Frontal cortex (tissue), 4 donors: ENCODE results near the gene NRG3. TPM values are rescaled to one million over a fixed set of nuclear protein-coding genes. Genes with fewer than 3 reads are reported as not detected.

Experiments
- DNase-seq, 2 donors: peaks; one replicate each; pipeline ENCODE4 v3.0.0; 2012; ENCODE audit warnings: low spot score in 2 of 2
- FAIRE-seq: peaks from 2 replicates; lab custom pipeline; 2012; peaks lifted over from hg19 to GRCh38; lab: Jason Lieb, UNC
- total RNA-seq: library from RNA; depleted of rRNA; stranded (reverse); fragments of >200 nt; gene quantifications from one replicate; pipeline ENCODE4 v1.2.3, GENCODE V29; 2014
- donor health status: control.
- donor health status: control.
- donor health status: control.

NRG3 gene
- total RNA-seq, 1 donor from 2014 or later, result 12.2 TPM

DNA sequence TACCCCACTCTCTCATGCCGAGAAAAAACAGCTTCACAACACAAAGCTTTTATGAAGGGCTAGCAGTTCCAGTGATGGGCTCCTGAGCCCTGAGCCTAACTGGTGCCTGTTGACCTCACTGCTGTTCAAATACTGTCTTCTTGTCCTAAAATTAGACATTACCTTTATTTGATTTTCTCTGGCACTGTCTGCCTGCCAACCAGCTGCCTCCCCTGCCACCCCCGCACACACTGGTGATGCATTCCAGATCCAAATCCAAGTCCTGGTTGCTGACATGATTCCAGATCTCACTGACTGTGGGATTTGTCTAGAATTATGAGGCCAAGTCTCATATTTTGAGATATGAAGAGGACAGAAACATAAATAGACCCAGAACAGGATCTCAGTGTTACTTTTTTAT is 816.2 kb downstream of the NRG3 start:
- no peak for FAIRE-seq
- DNase-seq, result no peak

DNA sequence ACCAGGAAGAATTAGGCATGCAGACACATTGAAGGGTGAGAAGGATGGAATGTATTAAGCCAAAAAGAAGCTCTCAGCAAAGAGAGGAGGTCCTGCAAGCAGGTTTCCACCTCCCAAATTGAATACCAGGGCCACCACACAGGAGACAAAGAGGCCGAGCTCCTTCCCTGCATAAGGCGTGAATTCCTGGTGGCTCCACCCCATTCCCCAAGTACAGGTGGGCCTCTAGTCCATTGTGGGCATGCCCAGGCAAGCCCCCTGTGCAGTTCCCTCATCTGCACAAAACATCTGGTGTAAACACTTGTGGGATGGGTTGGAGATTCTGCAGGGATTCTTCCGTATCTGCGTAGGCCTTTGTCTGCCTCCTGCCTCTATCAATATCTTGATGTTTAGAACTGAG is 817.5 kb downstream of the NRG3 start:
- FAIRE-seq, result no peak
- no peak for DNase-seq

GRCh38 chr10:82721831-82722230 is 846.8 kb downstream of the NRG3 start:
- DNase-seq (no peak), FAIRE-seq (no peak)

DNA sequence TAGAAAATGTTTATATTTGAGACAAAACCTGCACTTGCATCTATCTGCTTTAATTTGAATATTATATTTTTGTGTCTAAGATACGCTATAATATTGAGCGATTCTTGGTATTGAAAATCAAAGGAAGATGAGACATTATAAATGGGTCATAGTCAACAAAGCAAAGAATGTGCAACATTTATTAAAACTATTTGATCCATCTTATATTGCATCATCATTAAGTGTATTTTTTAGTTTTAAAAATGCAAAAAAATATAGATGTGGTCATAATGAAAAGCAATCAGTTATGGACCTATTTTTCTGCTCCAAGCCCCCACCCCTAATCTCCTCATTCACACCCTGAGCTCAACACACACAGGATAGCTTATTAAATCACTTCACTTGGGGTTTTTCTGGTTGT is 847.3 kb downstream of the NRG3 start:
- FAIRE-seq, result no peak
- no peak for DNase-seq

DNA sequence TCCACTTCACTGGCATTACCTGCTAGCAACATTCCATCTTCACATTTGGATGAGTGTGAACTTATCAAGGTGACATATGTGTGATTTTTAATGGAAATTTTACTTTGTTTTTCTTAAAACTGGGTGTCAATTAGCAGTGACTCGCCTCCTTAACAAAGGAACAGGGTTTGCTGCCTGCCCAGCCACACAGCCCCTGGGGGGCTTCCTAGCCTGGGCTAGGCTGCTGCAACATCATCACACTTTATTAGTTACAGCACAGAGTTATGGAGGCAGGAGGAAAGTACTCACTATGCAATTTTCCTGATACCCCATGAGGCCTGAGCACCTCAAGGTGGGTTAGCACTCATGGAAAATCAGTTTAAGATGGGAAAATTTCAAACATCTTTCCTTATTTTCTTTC is 861.3 kb downstream of the NRG3 start:
- DNase-seq (no peak), FAIRE-seq (no peak)

- DNase-seq, result no peak
- FAIRE-seq, result no peak
These were observed 862.6 kb downstream of the NRG3 start for GRCh38 chr10:82737549-82737948.

- DNase-seq, result no peak
- no peak for FAIRE-seq
These were observed 863.6 kb downstream of the NRG3 start for GRCh38 chr10:82738592-82738991.

- FAIRE-seq, result no peak
- no peak for DNase-seq
These were observed 867.5 kb downstream of the NRG3 start for GRCh38 chr10:82742478-82742877.

- no peak for FAIRE-seq
- DNase-seq, result no peak
These were observed 867.9 kb downstream of the NRG3 start for GRCh38 chr10:82742898-82743297.

- FAIRE-seq (no peak), DNase-seq (no peak)
These were observed 875.5 kb downstream of the NRG3 start for GRCh38 chr10:82750538-82750937.

DNA sequence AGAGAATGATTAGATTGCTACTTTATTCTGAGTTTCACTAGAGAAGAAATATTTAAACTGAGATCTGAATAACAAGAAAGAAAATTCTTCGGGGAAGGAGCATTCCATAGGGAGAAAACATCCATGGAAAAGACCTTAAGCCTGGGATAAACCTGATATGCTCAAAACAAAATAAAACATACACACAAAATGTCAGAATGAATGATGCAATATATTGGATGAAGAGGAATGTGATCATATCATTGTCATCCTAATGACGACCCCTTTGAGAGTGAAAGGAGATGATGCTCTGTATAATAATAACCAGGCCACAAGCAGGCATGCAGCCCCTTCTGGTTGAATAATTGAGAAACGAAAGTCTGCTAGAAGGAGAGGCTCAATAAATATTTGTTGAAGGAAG is 882.4 kb downstream of the NRG3 start:
- FAIRE-seq, result no peak
- no peak for DNase-seq

DNA sequence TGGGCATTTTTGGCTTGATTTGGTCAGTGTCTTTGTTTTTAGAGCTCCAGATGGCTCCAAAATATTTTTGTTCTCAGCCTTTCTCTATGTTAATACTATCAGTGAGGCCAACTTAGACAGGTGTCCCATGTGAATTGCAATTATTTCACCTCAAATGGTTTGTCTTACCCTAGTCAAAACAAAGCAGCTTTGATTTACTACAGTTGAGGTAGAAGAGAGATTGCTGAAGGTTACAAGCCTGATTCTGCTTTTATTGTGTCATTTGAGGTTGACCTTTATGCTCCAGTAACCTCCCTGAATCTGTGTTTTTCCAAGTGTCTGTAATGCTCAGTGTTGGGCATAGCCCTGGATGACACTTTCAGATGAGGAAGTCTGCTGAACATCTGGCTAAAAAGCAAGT is 882.9 kb downstream of the NRG3 start:
- no peak for FAIRE-seq
- no peak for DNase-seq

DNA sequence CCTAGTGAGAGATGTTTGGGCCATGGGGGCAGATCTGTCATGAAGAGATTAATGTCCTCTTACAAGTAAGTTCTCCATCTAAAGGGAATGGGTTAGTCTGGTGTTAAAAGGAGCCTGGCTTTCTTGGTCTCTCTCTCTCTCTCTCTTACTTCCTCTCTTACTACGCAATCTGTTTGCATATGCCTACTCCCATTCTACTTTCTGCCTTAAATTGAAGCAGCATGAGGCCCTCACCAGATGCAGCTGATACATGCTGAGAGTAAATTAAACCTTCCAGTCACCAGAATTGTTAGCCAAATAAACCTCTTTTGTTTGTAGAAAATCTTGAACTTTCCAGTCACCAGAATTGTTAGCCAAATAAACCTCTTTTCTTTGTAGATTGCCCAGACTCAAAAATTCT is 884.1 kb downstream of the NRG3 start:
- FAIRE-seq (no peak), DNase-seq (no peak)

GRCh38 chr10:82762641-82763040 is 887.6 kb downstream of the NRG3 start:
- FAIRE-seq (no peak), DNase-seq (no peak)

- no peak for DNase-seq
- no peak for FAIRE-seq
These were observed 893.0 kb downstream of the NRG3 start for GRCh38 chr10:82768040-82768439.

- DNase-seq, result no peak
- no peak for FAIRE-seq
These were observed 903.9 kb downstream of the NRG3 start for GRCh38 chr10:82778908-82779307.

DNA sequence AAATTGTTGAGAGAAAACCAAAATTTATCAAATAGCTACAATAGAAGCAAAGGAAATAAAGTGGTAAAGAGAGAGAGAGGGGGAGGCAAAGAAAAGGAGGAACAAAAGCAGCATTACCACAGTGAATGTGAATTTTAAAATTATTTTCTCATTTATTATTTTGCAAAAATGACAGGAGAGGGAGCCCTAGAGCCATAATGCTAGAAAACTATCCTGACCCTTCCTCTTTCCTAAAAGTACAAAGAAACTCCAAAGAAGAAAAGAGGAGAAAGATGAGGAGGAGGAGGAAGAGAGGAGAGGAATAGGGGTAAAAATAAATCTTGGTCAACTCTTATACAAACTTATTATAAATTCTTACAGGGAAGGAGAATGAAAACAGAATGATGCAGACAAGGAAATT is 921.5 kb downstream of the NRG3 start:
- no peak for DNase-seq

DNA sequence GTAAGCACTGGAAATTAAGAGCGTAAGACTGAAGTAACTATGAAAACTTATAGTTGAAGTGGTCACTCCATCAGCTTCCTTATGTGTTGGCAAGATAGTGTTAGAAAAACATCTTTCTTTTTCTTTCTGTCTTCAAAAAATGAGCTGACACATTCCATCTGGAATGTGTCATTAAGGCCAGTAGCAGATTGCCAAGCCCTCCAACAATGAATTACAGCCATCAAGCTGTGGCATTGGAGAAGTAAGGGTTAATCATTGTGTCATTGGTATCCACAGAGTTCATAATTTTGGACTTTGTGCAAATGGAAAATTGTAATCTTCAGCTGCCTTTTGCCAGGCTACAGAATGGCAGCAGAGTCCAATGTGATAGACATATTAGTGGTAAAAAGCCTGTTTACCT is 926.3 kb downstream of the NRG3 start:
- no peak for DNase-seq
- FAIRE-seq, result no peak

More for the DNA sequence above, 921.5 kb downstream of the NRG3 start:
- no peak for FAIRE-seq

DNA sequence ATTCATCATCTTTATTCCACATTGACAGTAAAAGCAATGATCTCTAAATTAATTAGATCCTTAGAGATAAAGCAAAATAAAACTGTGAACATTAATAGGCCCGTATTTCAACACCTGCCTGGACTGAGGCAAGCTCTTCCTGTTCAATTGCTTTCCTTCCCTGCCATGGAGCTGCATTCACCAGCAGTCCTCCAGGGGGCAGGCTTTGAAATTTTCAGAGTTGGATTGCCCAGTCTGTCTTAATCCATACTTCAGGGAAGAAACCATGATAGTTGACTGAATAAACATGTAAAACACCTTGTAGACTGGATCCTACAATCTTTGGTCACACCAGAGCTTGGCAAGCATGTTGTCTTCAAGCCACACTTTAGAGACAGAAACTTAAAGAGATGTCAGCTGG is 936.6 kb downstream of the NRG3 start:
- FAIRE-seq (no peak), DNase-seq (no peak)

DNA sequence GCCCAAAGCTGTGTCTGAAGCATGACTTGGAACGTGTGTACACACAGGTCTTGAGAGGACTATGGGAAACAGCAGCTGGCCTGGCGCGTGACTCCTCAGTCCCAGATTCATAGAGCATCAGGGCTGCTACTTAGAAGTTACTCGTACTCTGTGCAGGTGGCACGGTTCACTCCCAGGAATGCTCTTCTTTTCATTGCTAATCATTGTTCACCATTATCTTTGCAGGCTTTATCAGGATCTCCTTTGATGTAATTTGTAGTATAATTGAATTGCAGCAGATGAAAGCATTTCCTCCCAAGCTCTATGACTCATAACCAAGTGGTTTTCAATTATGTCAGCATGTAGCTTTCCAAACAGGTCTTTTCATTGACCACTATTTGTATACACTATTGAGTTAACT is 938.9 kb downstream of the NRG3 start:
- no peak for FAIRE-seq
- DNase-seq, result no peak

DNA sequence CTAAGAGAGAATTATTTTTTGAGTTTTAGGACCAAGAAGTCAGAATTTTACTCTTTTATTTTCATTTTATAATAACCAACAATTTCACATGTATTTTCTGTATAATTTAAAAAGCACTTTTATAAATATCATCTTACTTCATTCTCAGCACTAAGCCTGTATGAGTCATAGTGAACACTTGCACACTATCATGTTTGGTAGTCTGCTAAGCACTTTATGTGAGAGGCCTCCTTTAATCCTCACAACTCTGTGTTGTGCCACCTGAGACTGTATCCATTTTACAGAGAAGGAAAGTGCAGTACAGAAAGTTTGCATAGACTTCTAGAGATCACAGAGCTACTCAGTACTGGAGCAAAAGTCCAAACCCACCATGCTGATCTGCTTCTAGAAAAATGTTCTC is 939.6 kb downstream of the NRG3 start:
- DNase-seq, result no peak
- no peak for FAIRE-seq

DNA sequence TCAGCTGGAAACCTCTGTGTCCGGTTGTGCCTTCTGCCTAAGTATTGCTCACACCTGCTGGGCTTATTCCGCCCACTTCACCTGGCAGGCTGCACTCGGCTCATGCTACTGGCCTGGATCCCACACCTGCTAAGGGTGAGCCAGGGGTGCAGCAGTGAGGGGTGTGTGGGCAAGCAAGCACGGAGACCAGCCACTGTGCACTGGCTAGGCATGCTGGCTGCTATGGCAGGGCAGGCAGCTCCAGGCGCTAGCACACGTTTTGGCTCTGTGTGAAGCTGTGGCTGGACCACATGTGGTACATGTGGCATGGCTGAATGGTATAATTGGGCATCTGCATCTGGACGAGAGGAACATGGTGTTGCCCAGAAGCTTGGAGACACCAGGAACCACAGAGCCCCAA is 940.7 kb downstream of the NRG3 start:
- DNase-seq (no peak), FAIRE-seq (no peak)
